ENCODE measurements around the gene CMTM7. TPM values are rescaled to one million over a fixed set of nuclear protein-coding genes. Genes with fewer than 3 reads are reported as not detected.

CMTM7 gene
- total RNA-seq, 1 donor from 2014 or later = 11.0 TPM

GRCh38 chr3:32449691-32450090 is 58.0 kb downstream of the CMTM7 start:
- intact Hi-C loops (cut with DNase I) = no loop called here
- no peak overlapping the region for H3K27ac ChIP-seq
- TF ChIP-seq POLR2AphosphoS5 (IDR thresholded peaks at IDR 0.05; ENCODE audit: insufficient read depth in 1 of 2, low read depth in 1 of 2) (no peak), POLR2A (IDR thresholded peaks at IDR 0.05) (no peak), CTCF (IDR thresholded peaks at IDR 0.05) (no peak)
- H3K9me3 ChIP-seq = no peaks in the 10 kb centered on the region
- no peaks in the 10 kb centered on the region for H3K4me1 ChIP-seq
- no peaks in the 10 kb centered on the region for H3K27me3 ChIP-seq
- no peak overlapping the region for H3K4me3 ChIP-seq
- DNase-seq (ENCODE audit: extremely low spot score in 2 of 2) = peak in 1 of 2 donors; percentile 27
- no peaks in the 10 kb centered on the region for H3K36me3 ChIP-seq

- H3K4me3 ChIP-seq = no peak overlapping the region
- no peak overlapping the region for H3K27ac ChIP-seq
- no peaks in the 10 kb centered on the region for H3K4me1 ChIP-seq
- H3K27me3 ChIP-seq = no peaks in the 10 kb centered on the region
- TF ChIP-seq CTCF (IDR thresholded peaks at IDR 0.05) = no peak
- TF ChIP-seq POLR2A (IDR thresholded peaks at IDR 0.05) = no peak
- TF ChIP-seq POLR2AphosphoS5 (IDR thresholded peaks at IDR 0.05; ENCODE audit: insufficient read depth in 1 of 2, low read depth in 1 of 2) = no peak
- peak in 1 of 2 donors; percentile 52 for DNase-seq (ENCODE audit: extremely low spot score in 2 of 2)
- no peaks in the 10 kb centered on the region for H3K36me3 ChIP-seq
- intact Hi-C loops (cut with DNase I) = no loop called here
- no peaks in the 10 kb centered on the region for H3K9me3 ChIP-seq
Observed at GRCh38 chr3:32450426-32450825, 58.8 kb downstream of the CMTM7 start.

- DNase-seq (ENCODE audit: extremely low spot score in 2 of 2) = peak; percentile 37 to 70
- Histone ChIP-seq H3K9me3 (no peaks in the 10 kb centered on the region), H3K36me3 (no peaks in the 10 kb centered on the region), H3K4me3 (no peak overlapping the region), H3K4me1 (no peaks in the 10 kb centered on the region), H3K27ac (no peak overlapping the region), H3K27me3 (no peaks in the 10 kb centered on the region)
- intact Hi-C loops (cut with DNase I) = no loop called here
- TF ChIP-seq CTCF (IDR thresholded peaks at IDR 0.05) (no peak), POLR2AphosphoS5 (IDR thresholded peaks at IDR 0.05; ENCODE audit: insufficient read depth in 1 of 2, low read depth in 1 of 2) (no peak), POLR2A (IDR thresholded peaks at IDR 0.05) (no peak)
Observed at GRCh38 chr3:32450992-32451659, 59.5 kb downstream of the CMTM7 start.

GRCh38 chr3:32452009-32452408 is 60.4 kb downstream of the CMTM7 start:
- Histone ChIP-seq H3K27me3 (no peaks in the 10 kb centered on the region), H3K4me3 (no peak overlapping the region), H3K9me3 (no peaks in the 10 kb centered on the region), H3K36me3 (no peaks in the 10 kb centered on the region), H3K4me1 (no peaks in the 10 kb centered on the region), H3K27ac (no peak overlapping the region)
- no peak for TF ChIP-seq POLR2A (IDR thresholded peaks at IDR 0.05)
- no peak for TF ChIP-seq CTCF (IDR thresholded peaks at IDR 0.05)
- TF ChIP-seq POLR2AphosphoS5 (IDR thresholded peaks at IDR 0.05; ENCODE audit: insufficient read depth in 1 of 2, low read depth in 1 of 2) = no peak
- DNase-seq (ENCODE audit: extremely low spot score in 2 of 2) = peak; percentile 54 to 88
- intact Hi-C loops (cut with DNase I) = no loop called here

- intact Hi-C loops (cut with DNase I) = no loop called here
- Histone ChIP-seq H3K36me3 (no peaks in the 10 kb centered on the region), H3K27me3 (no peaks in the 10 kb centered on the region)
Observed at GRCh38 chr3:32453346-32453745, 61.7 kb downstream of the CMTM7 start.

More at GRCh38 chr3:32453346-32453745, 61.7 kb downstream of the CMTM7 start:
- Histone ChIP-seq H3K27ac (no peak overlapping the region), H3K9me3 (no peaks in the 10 kb centered on the region), H3K4me1 (no peaks in the 10 kb centered on the region), H3K4me3 (no peak overlapping the region)
- peak in 1 of 2 donors; percentile 16 for DNase-seq (ENCODE audit: extremely low spot score in 2 of 2)
- no peak for TF ChIP-seq POLR2AphosphoS5 (IDR thresholded peaks at IDR 0.05; ENCODE audit: insufficient read depth in 1 of 2, low read depth in 1 of 2)
- no peak for TF ChIP-seq CTCF (IDR thresholded peaks at IDR 0.05)
- no peak for TF ChIP-seq POLR2A (IDR thresholded peaks at IDR 0.05)
